C4-2B (cell line): ENCODE measurements around the gene POPDC2.
A peak's percentile ranks its signal among the peaks of the same experiment; 100 is the strongest.

Source experiments
- H3K27ac ChIP-seq: fragments of 450-650 bp; 2 replicates; pipeline ENCODE4 v1.5.1; 2017
- CTCF ChIP-seq: fragments of 450-650 bp; conservative IDR thresholded peaks from 2 replicates; pipeline ENCODE4 v1.5.1; 2017; ENCODE audit warnings: mild to moderate bottlenecking
- ZFX ChIP-seq: fragments of 450-650 bp; IDR thresholded peaks from 2 replicates; pipeline ENCODE4 v1.6.1; 2017

Gene POPDC2

DNA sequence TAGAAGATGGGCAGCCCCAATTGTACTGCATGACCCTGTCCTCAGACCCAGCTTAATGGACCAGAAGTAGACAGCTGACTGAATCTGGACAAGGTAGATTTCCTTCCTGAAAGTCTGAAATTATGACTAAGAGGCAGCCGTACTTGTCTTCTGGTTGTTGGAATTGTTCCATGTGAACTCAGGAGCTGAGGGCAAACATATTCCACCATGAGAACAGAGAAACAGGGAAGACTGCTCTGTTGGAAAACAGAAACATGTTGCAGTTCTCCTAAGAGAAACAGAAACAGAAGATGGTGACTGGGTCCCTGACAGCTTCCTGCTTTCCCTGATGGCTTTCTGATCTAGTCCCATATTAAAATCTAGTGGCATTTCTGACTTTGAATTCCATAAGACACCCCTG lies 24.1 kb downstream of the POPDC2 start:
- H3K27ac ChIP-seq = peak overlapping the region; percentile 3; the same call in 1 of the 2 replicates
- TF ChIP-seq ZFX (no peak), CTCF (no peak)

DNA sequence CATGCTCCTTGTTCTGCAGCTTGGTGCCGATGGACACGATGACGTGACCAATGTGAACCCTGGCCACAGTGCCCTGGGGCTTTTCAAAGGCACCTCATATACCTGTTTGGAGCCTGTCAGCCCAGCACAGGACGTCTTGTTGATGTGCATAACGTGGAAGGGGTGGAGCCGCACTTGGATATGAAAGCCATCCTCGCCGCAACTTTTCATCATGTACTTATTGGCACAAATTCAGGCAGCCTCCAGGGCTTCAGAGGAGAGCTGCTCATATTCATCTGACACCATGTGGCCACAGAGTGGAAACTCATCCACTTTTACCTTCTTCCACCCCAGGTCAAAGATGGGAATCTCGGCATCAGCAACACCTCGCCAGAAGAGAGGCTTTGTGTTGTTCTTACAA lies 24.7 kb downstream of the POPDC2 start:
- no peak for TF ChIP-seq CTCF
- TF ChIP-seq ZFX = no peak
- peak overlapping the region; percentile 3; the same call in 1 of the 2 replicates for H3K27ac ChIP-seq

GRCh38 chr3:119632829-119633228 lies 27.6 kb downstream of the POPDC2 start:
- H3K27ac ChIP-seq = no peak overlapping the region
- TF ChIP-seq CTCF = no peak
- no peak for TF ChIP-seq ZFX

DNA sequence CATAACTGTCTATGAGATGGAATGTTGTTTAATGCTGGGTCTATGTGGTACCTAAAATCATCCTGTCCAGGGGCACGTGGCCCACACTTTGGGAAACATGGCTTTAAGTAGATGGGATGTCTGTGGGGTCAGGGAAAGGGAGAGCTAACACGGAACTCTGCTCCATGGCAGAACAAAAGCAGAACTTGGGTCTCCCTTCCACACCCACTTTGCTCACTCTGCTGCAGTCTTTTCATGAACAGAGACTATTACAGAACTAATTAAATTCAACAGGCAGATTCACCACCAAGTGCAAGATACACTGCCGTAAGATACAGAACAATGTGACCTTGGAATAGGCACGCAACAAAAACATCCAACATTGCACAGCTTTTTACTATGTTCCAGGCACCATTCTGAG lies 28.2 kb downstream of the POPDC2 start:
- no peak overlapping the region for H3K27ac ChIP-seq
- TF ChIP-seq ZFX (no peak), CTCF (no peak)

DNA sequence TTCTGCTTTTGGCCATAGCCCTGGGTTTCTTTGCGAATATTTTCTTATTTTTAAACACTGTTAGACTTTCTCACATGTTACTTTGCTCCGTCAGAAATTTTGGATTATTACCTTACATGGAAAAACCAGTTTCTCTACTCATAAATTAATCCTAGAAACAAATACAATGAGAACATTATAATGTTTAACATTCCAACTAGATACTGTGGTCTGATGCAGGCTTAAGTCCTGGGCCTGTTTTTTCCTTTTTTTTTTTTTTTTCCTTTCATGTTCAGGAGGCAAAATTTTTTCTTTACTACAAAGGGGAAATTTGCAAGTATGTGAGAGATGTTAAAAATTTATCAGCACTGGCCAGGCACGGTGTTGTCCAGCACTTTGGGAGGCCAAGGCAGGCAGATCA lies 28.9 kb downstream of the POPDC2 start:
- no peak for TF ChIP-seq ZFX
- no peak for TF ChIP-seq CTCF
- no peak overlapping the region for H3K27ac ChIP-seq

GRCh38 chr3:119630880-119631329 lies 29.5 kb downstream of the POPDC2 start:
- no peak overlapping the region for H3K27ac ChIP-seq
- TF ChIP-seq ZFX (no peak), CTCF (no peak)

- no peak for TF ChIP-seq ZFX
- no peak for TF ChIP-seq CTCF
- no peak overlapping the region for H3K27ac ChIP-seq
These were observed 30.1 kb downstream of the POPDC2 start for GRCh38 chr3:119630128-119630879.
